WERI-Rb-1 (cell line): ENCODE data around the gene THSD7B.

ENCODE experiments used
- DNase-seq: peaks from one replicate; pipeline ENCODE4 v3.0.0-alpha.2; 2020
- H3K27ac ChIP-seq: fragments of 250-450 bp; sonication (Bioruptor Pico); 2 replicates; pipeline ENCODE4 v1.5.1; 2020; ENCODE audit warnings: mild to moderate bottlenecking, moderate library complexity
- H3K27me3 ChIP-seq: fragments of 250-450 bp; sonication (Bioruptor Pico); 2 replicates; pipeline ENCODE4 v1.5.1; 2021; ENCODE audit warnings: mild to moderate bottlenecking, low read depth, moderate library complexity; ENCODE audit not compliant: insufficient read depth, severe bottlenecking
- H3K36me3 ChIP-seq: fragments of 250-450 bp; sonication (Bioruptor Pico); 2 replicates; pipeline ENCODE4 v1.5.1; 2020; ENCODE audit warnings: mild to moderate bottlenecking, moderate library complexity
- H3K4me3 ChIP-seq: 2 replicates; pipeline ENCODE4 v1.5.1; 2011; ENCODE audit warnings: low read depth, mild to moderate bottlenecking, control low read depth, low read length
- H3K9me3 ChIP-seq: fragments of 250-450 bp; sonication (Bioruptor Pico); 2 replicates; pipeline ENCODE4 v1.5.1; 2021; ENCODE audit warnings: mild to moderate bottlenecking, moderate library complexity; ENCODE audit not compliant: severe bottlenecking
- TF ChIP-seq, protein P1 (sequence below): IDR thresholded peaks from 2 replicates; pipeline ENCODE4 v1.5.1; 2011; ENCODE audit warnings: low read depth, mild to moderate bottlenecking, control low read depth, inconsistent platforms, low read length

The THSD7B gene

GRCh38 chr2:136766073-136766404 lies 694 bp downstream of the THSD7B start:
- H3K4me3 ChIP-seq = peak overlapping the region; percentile 51
- DNase-seq = peak; percentile 13
- H3K9me3 ChIP-seq = no peaks in the 10 kb centered on the region
- no peak overlapping the region for H3K27ac ChIP-seq
- H3K36me3 ChIP-seq = no peaks in the 10 kb centered on the region
- TF ChIP-seq, protein P1, sequence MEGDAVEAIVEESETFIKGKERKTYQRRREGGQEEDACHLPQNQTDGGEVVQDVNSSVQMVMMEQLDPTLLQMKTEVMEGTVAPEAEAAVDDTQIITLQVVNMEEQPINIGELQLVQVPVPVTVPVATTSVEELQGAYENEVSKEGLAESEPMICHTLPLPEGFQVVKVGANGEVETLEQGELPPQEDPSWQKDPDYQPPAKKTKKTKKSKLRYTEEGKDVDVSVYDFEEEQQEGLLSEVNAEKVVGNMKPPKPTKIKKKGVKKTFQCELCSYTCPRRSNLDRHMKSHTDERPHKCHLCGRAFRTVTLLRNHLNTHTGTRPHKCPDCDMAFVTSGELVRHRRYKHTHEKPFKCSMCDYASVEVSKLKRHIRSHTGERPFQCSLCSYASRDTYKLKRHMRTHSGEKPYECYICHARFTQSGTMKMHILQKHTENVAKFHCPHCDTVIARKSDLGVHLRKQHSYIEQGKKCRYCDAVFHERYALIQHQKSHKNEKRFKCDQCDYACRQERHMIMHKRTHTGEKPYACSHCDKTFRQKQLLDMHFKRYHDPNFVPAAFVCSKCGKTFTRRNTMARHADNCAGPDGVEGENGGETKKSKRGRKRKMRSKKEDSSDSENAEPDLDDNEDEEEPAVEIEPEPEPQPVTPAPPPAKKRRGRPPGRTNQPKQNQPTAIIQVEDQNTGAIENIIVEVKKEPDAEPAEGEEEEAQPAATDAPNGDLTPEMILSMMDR = no peak
- H3K27me3 ChIP-seq = peaks cover 9% of the 10 kb centered on the region

DNA sequence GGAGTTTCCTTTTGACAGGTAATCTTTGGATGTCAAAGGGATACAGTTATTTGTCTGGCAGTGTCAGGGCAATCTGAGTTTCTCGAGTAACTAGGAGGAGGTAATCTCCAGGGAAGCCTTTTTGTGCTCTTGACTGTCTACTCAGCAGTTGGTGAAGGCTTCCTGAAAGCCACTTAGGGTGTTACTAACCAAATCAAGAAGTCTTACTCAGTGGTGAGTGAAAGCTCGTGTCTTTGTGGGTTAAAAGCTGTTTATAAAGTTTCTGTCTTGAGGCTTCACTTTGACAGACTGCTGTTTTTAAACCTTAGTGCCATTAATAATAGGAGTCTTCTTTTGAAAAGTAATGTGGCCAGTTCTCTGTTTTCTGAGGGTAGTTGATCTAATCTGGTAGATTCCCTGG lies 1.7 kb downstream of the THSD7B start:
- TF ChIP-seq, protein P1 = no peak
- Histone ChIP-seq H3K27ac (no peak overlapping the region), H3K4me3 (no peak overlapping the region), H3K36me3 (no peaks in the 10 kb centered on the region), H3K27me3 (peaks cover 9% of the 10 kb centered on the region), H3K9me3 (no peaks in the 10 kb centered on the region)
- DNase-seq = no peak

DNA sequence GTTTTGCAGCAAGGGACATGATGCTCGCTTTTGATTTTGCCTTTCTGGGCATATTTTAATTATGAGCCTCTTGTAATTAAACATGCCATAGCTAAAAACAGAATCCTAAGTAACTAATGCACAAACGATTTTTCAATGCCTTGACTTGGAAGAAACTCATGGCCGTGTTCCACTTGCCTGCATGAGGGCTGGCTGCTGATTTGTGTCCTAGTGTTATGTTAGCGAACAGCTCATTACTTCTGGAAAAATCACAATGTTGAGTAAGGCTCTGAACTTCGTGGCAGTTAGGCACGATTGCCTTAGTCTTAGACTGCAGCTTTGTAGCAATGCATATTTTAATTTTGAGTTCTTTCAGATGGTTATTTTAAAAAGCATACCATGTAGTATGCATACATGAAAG lies 4.5 kb downstream of the THSD7B start:
- Histone ChIP-seq H3K36me3 (no peaks in the 10 kb centered on the region), H3K9me3 (no peaks in the 10 kb centered on the region), H3K4me3 (no peak overlapping the region), H3K27ac (no peak overlapping the region), H3K27me3 (peaks cover 9% of the 10 kb centered on the region)
- DNase-seq = no peak
- TF ChIP-seq, protein P1 = no peak

DNA sequence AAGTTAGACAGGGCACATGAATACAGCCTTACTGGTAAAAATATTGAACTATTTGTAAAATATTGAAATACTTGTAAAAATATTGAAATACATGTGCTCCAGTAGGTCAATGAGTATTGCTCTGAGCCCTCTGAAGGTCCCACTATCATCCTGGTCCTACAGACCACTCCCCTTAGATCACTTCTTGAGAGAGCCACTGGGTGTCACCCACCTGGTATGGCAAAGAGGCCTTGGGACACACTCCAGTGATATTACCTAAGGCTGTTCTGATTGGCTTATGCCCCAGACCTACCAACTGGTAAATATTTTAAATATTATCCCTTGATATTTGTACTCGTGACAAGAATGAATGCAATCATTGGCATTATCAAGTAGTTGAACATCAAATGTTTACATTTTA lies 5.0 kb downstream of the THSD7B start:
- no peak for DNase-seq
- Histone ChIP-seq H3K9me3 (no peaks in the 10 kb centered on the region), H3K36me3 (no peaks in the 10 kb centered on the region), H3K27ac (no peak overlapping the region), H3K27me3 (peaks cover 9% of the 10 kb centered on the region), H3K4me3 (no peak overlapping the region)
- TF ChIP-seq, protein P1 = no peak

DNA sequence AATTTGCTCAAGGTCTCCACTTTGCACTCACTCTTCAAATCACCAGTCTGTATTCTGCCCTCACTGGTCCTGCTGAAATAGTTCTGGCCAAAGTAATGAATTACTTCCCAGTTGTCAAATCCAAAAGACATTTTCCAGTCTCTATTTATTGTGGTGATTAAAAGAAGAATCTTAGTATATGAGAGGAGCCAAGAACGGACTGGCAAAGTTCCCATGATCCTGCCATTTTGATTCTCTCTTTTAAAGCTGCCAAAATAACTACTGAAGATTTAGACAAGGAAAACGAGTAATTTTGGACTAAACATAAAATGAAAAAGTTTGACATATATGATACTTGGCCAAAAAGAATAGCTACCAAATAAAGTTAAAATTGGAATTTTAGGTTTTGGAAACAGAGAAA lies 12.0 kb downstream of the THSD7B start:
- Histone ChIP-seq H3K27ac (no peak overlapping the region), H3K36me3 (no peaks in the 10 kb centered on the region), H3K4me3 (no peak overlapping the region), H3K9me3 (no peaks in the 10 kb centered on the region), H3K27me3 (no peaks in the 10 kb centered on the region)
- TF ChIP-seq, protein P1 = no peak
- no peak for DNase-seq

- no peak for DNase-seq
- Histone ChIP-seq H3K27me3 (no peaks in the 10 kb centered on the region), H3K36me3 (no peaks in the 10 kb centered on the region), H3K9me3 (no peaks in the 10 kb centered on the region), H3K27ac (no peak overlapping the region), H3K4me3 (no peak overlapping the region)
- TF ChIP-seq, protein P1 = no peak
Measured at GRCh38 chr2:136783856-136784255, 18.5 kb downstream of the THSD7B start.
